ENCODE results near the gene ELAPOR1. TPM values are rescaled to one million over a fixed set of nuclear protein-coding genes. Genes with fewer than 3 reads are reported as not detected.
A peak's percentile ranks its signal among the peaks of the same experiment; 100 is the strongest.

ELAPOR1 gene
- total RNA-seq, 1 donor from 2014 or later = 27.4 TPM

- no peak for DNase-seq (ENCODE audit: extremely low spot score, unreplicated experiment)
- Mint-ChIP-seq H3K9me3 (no peaks in the 10 kb centered on the region), H3K4me1 (ENCODE audit: unreplicated experiment) (peaks cover 14% of the 10 kb centered on the region), H3K27me3 (no peaks in the 10 kb centered on the region), H3K27ac (peak overlapping the region; percentile 94), H3K4me3 (peak overlapping the region; percentile 94), H3K36me3 (peaks cover 9% of the 10 kb centered on the region)
- no peak for TF ChIP-seq CTCF (conservative IDR thresholded peaks at IDR 0.05)
These were observed 22.7 kb upstream of the ELAPOR1 start for GRCh38 chr1:109091078-109091838.

- Mint-ChIP-seq H3K4me1 (ENCODE audit: unreplicated experiment) (peaks cover 14% of the 10 kb centered on the region), H3K27ac (peak overlapping the region; percentile 94), H3K9me3 (no peaks in the 10 kb centered on the region), H3K27me3 (no peaks in the 10 kb centered on the region), H3K4me3 (peak overlapping the region; percentile 94), H3K36me3 (peaks cover 9% of the 10 kb centered on the region)
- no peak for DNase-seq (ENCODE audit: extremely low spot score, unreplicated experiment)
- no peak for TF ChIP-seq CTCF (conservative IDR thresholded peaks at IDR 0.05)
These were observed 22.1 kb upstream of the ELAPOR1 start for GRCh38 chr1:109091839-109092193.

GRCh38 chr1:109094377-109094803, 19.5 kb upstream of the ELAPOR1 start:
- no peak overlapping the region for H3K4me3 Mint-ChIP-seq
- peaks cover 9% of the 10 kb centered on the region for H3K36me3 Mint-ChIP-seq
- H3K27ac Mint-ChIP-seq = no peak overlapping the region
- H3K9me3 Mint-ChIP-seq = no peaks in the 10 kb centered on the region
- no peaks in the 10 kb centered on the region for H3K27me3 Mint-ChIP-seq
- H3K4me1 Mint-ChIP-seq (ENCODE audit: unreplicated experiment) = peaks cover 14% of the 10 kb centered on the region
- DNase-seq (ENCODE audit: extremely low spot score, unreplicated experiment) = no peak
- no peak for TF ChIP-seq CTCF (conservative IDR thresholded peaks at IDR 0.05)

- Mint-ChIP-seq H3K4me3 (no peak overlapping the region), H3K27me3 (no peaks in the 10 kb centered on the region), H3K36me3 (peaks cover 10% of the 10 kb centered on the region), H3K27ac (no peak overlapping the region), H3K4me1 (ENCODE audit: unreplicated experiment) (peaks cover 16% of the 10 kb centered on the region), H3K9me3 (no peaks in the 10 kb centered on the region)
- no peak for DNase-seq (ENCODE audit: extremely low spot score, unreplicated experiment)
- TF ChIP-seq CTCF (conservative IDR thresholded peaks at IDR 0.05) = no peak
These were observed 19.0 kb upstream of the ELAPOR1 start for GRCh38 chr1:109094871-109095270.

DNA sequence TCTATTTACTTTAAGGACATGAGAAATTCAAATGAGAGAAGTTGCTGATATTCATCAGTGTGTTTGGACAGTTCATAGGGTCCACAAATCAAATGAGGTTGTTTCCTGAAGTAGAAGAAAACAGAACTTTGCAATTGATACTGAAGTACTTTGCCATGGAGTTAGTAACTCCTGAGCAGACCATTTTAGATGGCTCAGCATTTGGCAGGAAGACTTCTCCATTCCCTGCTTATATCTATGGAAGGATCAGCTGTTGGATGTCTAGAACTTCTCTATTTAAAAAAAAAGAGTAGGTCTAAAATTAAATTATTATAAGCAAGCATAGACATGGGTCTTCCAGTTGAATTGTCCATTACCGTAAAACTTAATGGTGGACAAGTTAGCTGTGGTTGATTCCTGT, 18.3 kb upstream of the ELAPOR1 start:
- H3K9me3 Mint-ChIP-seq = no peaks in the 10 kb centered on the region
- TF ChIP-seq CTCF (conservative IDR thresholded peaks at IDR 0.05) = no peak
- H3K4me1 Mint-ChIP-seq (ENCODE audit: unreplicated experiment) = peaks cover 18% of the 10 kb centered on the region
- H3K27ac Mint-ChIP-seq = peak overlapping the region; percentile 97
- H3K4me3 Mint-ChIP-seq = no peak overlapping the region
- DNase-seq (ENCODE audit: extremely low spot score, unreplicated experiment) = no peak
- peaks cover 13% of the 10 kb centered on the region for H3K36me3 Mint-ChIP-seq
- no peaks in the 10 kb centered on the region for H3K27me3 Mint-ChIP-seq

Measured in type B pancreatic cell (in vitro differentiated cells).